ENCODE measurements around the gene ARAP1.

The ARAP1 gene

DNA sequence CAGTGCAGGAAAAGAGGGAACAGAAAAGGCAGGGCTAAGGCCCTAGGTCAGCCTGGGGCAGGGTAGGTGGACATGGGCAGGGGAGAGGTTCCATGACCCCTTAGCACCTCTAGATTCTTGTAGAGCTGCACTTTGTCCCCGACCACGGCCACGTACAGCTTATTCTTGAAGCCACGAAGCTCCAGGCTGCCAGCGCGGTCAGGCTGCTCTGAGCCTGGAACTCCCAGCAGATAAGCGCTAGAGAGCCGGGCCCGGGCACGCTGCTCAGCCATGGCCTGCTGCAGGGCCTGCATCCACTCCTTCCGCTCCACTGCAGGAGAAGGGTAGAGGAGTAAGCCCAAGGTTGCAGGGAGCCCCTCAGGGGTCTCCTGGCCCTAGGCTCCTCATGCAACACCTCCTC lies 41.9 kb downstream of the ARAP1 start:
- H3K36me3 Mint-ChIP-seq, result peaks cover 51% of the 10 kb centered on the region

DNA sequence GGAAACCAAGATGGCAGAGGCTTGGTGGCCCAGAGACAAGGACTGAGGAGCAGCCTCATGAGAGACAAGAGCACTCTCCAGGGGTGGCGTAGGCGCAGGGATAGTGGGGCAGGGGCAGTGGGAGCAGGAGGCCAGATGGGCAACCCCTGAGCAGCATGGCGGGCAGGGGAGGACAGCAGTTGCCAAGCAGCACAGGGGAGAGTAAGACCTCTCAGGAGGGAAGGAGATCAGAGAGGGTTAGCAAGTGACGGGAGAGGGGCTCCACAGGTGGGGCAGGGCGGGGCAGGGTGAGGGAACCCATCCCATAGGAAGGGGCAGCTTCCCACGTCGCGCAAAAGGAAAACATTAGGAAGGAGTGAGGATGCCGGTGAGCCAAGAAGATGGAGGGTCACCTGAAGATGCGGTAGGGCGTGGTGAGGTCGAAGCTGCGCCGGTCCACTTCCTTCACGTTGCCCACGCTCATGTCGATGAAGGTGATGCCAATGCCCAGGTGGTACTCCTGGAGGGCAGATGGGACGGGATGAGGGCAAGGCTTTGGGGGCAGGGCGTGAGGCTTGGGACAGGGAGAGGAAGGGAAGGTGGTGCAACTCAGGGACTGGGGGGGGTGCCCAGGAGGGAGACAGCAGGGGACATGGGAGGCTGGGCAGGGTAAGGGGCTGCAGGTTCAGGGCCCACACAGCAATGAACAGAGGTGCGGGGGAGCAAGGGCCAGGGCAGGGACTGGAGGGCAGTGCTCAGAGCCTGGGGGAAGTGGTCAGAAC lies 42.5 kb downstream of the ARAP1 start:
- DNase-seq (ENCODE audit: low spot score in 2 of 2), result no peak
- H3K4me3 Mint-ChIP-seq, result no peak overlapping the region
- H3K9me3 Mint-ChIP-seq, result no peaks in the 10 kb centered on the region
- H3K36me3 Mint-ChIP-seq, result peaks cover 53% of the 10 kb centered on the region
- H3K4me1 Mint-ChIP-seq, result peaks cover 20% of the 10 kb centered on the region
- no peaks in the 10 kb centered on the region for H3K27me3 Mint-ChIP-seq
- peak overlapping the region; percentile 70 for H3K27ac Mint-ChIP-seq
- ATAC-seq (ENCODE audit: low read depth), result no peak

More for the DNA sequence above, 41.9 kb downstream of the ARAP1 start:
- DNase-seq (ENCODE audit: low spot score in 2 of 2) (no peak), ATAC-seq (ENCODE audit: low read depth) (no peak)
- no peak overlapping the region for H3K27ac Mint-ChIP-seq
- no peak overlapping the region for H3K4me3 Mint-ChIP-seq
- no peaks in the 10 kb centered on the region for H3K27me3 Mint-ChIP-seq
- H3K9me3 Mint-ChIP-seq, result no peaks in the 10 kb centered on the region
- H3K4me1 Mint-ChIP-seq, result peaks cover 24% of the 10 kb centered on the region

DNA sequence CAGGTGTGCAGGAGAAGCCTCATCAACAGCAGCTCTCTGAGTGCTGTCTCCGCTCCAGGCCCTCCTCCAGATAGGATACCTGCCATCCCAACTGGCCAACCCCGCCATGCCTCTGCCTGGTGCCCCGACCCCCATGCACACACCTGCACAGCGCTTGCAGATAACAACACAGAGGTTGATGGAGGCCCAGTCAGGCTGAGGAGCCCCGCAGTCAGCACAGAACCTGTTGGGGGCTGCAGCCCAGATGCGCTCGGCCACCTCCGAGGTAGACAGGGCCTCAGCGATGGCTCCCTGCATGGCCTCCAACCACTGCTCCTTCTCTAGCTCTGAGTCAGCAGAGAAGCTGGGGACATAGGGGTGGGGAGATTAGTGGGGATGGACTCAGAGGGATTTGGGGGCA lies 45.2 kb downstream of the ARAP1 start:
- peaks cover 15% of the 10 kb centered on the region for H3K4me1 Mint-ChIP-seq
- ATAC-seq (ENCODE audit: low read depth) (no peak), DNase-seq (ENCODE audit: low spot score in 2 of 2) (no peak)
- H3K27ac Mint-ChIP-seq, result peak overlapping the region; percentile 45
- H3K9me3 Mint-ChIP-seq, result no peaks in the 10 kb centered on the region
- H3K27me3 Mint-ChIP-seq, result no peaks in the 10 kb centered on the region
- H3K36me3 Mint-ChIP-seq, result peaks cover 44% of the 10 kb centered on the region
- no peak overlapping the region for H3K4me3 Mint-ChIP-seq

- H3K36me3 Mint-ChIP-seq, result peaks cover 47% of the 10 kb centered on the region
These were observed 45.6 kb downstream of the ARAP1 start for GRCh38 chr11:72706579-72706978.

GRCh38 chr11:72705442-72706365 lies 46.5 kb downstream of the ARAP1 start:
- no peak for ATAC-seq (ENCODE audit: low read depth)
- no peak for DNase-seq (ENCODE audit: low spot score in 2 of 2)
- peaks cover 48% of the 10 kb centered on the region for H3K36me3 Mint-ChIP-seq
- H3K4me3 Mint-ChIP-seq, result no peak overlapping the region
- H3K9me3 Mint-ChIP-seq, result no peaks in the 10 kb centered on the region
- H3K27me3 Mint-ChIP-seq, result no peaks in the 10 kb centered on the region
- H3K4me1 Mint-ChIP-seq, result peaks cover 15% of the 10 kb centered on the region
- H3K27ac Mint-ChIP-seq, result no peak overlapping the region

More at GRCh38 chr11:72706579-72706978, 45.6 kb downstream of the ARAP1 start:
- ATAC-seq (ENCODE audit: low read depth), result no peak
- H3K4me3 Mint-ChIP-seq, result no peak overlapping the region
- H3K4me1 Mint-ChIP-seq, result peaks cover 15% of the 10 kb centered on the region
- H3K27ac Mint-ChIP-seq, result peak overlapping the region; percentile 45
- no peaks in the 10 kb centered on the region for H3K9me3 Mint-ChIP-seq
- H3K27me3 Mint-ChIP-seq, result no peaks in the 10 kb centered on the region
- no peak for DNase-seq (ENCODE audit: low spot score in 2 of 2)

GRCh38 chr11:72704783-72705265 lies 47.4 kb downstream of the ARAP1 start:
- Mint-ChIP-seq H3K4me3 (no peak overlapping the region), H3K27me3 (no peaks in the 10 kb centered on the region), H3K27ac (no peak overlapping the region), H3K9me3 (no peaks in the 10 kb centered on the region), H3K4me1 (peaks cover 15% of the 10 kb centered on the region), H3K36me3 (peaks cover 50% of the 10 kb centered on the region)
- DNase-seq (ENCODE audit: low spot score in 2 of 2), result no peak
- no peak for ATAC-seq (ENCODE audit: low read depth)

DNA sequence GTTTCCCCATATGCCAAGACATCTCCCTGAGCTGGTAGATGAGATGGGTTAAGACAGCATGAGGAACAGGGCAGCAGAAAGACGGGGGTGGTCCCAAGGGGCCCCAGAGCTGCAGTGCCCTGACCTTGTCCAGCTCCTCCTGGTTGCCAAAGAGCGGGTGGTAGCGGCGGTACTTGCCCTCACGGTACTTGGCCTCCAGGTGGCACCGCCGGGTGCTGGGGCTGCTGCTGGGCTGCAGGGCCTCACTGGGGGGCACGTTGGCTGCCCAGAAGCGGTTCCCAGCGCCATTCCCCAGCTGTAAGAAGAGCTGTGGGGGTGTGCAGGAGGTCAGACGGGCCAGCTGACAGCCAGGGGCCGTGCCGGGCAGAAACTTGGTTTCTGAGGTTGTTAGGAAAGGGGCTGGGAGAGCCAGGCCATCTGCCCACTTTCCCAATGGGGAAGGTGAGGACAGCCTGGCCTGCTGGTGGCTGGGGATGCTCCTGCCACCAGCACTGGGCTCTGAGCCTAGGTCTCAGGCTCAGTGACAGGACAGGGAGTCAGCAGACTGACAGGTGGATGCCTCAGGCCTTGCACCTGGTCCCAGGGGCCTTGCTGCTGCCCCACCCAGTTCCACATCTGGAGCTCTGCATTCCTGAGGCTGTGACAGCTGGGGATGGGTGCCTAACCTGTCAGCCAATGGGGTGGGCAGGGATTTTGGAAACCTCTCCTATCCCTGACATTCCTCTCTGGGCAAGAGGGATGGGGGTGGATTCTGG lies 48.0 kb downstream of the ARAP1 start:
- ATAC-seq (ENCODE audit: low read depth) (no peak), DNase-seq (ENCODE audit: low spot score in 2 of 2) (no peak)
- no peak overlapping the region for H3K4me3 Mint-ChIP-seq
- peaks cover 49% of the 10 kb centered on the region for H3K36me3 Mint-ChIP-seq
- no peak overlapping the region for H3K27ac Mint-ChIP-seq
- no peaks in the 10 kb centered on the region for H3K9me3 Mint-ChIP-seq
- no peaks in the 10 kb centered on the region for H3K27me3 Mint-ChIP-seq
- H3K4me1 Mint-ChIP-seq, result peaks cover 12% of the 10 kb centered on the region

GRCh38 chr11:72703267-72704008 lies 48.8 kb downstream of the ARAP1 start:
- peaks cover 11% of the 10 kb centered on the region for H3K4me1 Mint-ChIP-seq
- H3K36me3 Mint-ChIP-seq, result peaks cover 50% of the 10 kb centered on the region
- H3K9me3 Mint-ChIP-seq, result no peaks in the 10 kb centered on the region
- ATAC-seq (ENCODE audit: low read depth) (no peak), DNase-seq (ENCODE audit: low spot score in 2 of 2) (no peak)
- no peaks in the 10 kb centered on the region for H3K27me3 Mint-ChIP-seq
- H3K4me3 Mint-ChIP-seq, result no peak overlapping the region
- no peak overlapping the region for H3K27ac Mint-ChIP-seq

DNA sequence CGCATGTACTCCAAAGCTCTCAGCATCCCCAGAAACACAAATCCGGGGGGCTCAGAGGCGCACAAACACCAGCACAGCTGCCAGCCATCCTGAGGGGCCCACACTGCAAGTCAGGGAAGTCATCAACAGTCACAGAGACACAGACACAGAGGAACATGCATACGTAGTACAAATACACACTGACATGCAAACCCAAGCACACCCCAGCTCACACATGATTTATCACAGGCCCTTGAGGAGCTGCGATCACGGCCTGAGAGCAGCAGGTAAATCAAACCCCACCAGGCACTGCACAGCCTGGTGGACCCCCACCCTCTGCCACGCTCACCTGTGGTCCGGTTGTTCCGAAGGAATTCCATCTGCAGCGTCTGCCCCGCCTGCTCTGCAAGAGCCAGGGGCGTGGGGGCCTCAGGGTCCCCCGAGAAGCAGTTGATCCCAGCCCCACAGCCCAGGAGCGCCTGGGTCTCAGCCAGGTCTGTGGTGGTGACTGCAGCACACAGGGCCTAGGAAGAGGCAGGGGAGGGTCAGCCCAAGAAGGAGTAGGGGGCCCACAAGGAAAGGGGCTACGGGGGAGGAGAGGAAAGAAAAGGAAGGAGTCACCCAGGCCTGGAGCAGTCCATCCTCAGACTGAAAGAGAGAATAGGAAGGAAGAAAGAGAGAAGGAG lies 49.5 kb downstream of the ARAP1 start:
- Mint-ChIP-seq H3K4me1 (peaks cover 11% of the 10 kb centered on the region), H3K27ac (no peak overlapping the region), H3K36me3 (peaks cover 51% of the 10 kb centered on the region), H3K4me3 (no peak overlapping the region), H3K27me3 (no peaks in the 10 kb centered on the region), H3K9me3 (no peaks in the 10 kb centered on the region)
- ATAC-seq (ENCODE audit: low read depth), result no peak
- DNase-seq (ENCODE audit: low spot score in 2 of 2), result no peak

- no peaks in the 10 kb centered on the region for H3K27me3 Mint-ChIP-seq
- peaks cover 46% of the 10 kb centered on the region for H3K36me3 Mint-ChIP-seq
- H3K27ac Mint-ChIP-seq, result no peak overlapping the region
- no peak for ATAC-seq (ENCODE audit: low read depth)
- H3K4me1 Mint-ChIP-seq, result peaks cover 6% of the 10 kb centered on the region
- DNase-seq (ENCODE audit: low spot score in 2 of 2), result no peak
- H3K4me3 Mint-ChIP-seq, result no peak overlapping the region
- H3K9me3 Mint-ChIP-seq, result no peaks in the 10 kb centered on the region
These were observed 50.1 kb downstream of the ARAP1 start for GRCh38 chr11:72702096-72702495.

DNA sequence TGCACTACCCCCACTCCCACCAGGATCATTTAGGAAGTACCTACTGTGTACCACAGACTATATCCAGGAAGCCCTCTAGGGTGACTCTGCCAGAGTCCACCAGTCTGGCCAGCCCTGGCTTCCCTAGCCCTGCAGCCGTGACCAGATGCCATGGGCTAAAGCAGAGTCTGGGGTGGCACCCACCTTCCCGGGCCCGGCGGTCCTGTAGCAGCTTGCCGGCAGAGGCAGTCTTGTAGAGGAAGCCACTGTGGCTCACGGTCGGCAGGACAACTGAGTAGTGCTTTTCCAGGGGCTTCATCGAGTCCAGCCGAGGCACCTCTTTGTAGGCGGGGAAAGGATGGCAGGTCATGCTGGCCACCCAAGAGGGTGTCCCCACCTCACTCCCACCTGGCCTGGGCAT lies 50.7 kb downstream of the ARAP1 start:
- Mint-ChIP-seq H3K9me3 (no peaks in the 10 kb centered on the region), H3K4me3 (no peak overlapping the region), H3K27ac (no peak overlapping the region), H3K4me1 (peaks cover 6% of the 10 kb centered on the region), H3K27me3 (no peaks in the 10 kb centered on the region), H3K36me3 (peaks cover 42% of the 10 kb centered on the region)
- DNase-seq (ENCODE audit: low spot score in 2 of 2) (no peak), ATAC-seq (ENCODE audit: low read depth) (no peak)

DNA sequence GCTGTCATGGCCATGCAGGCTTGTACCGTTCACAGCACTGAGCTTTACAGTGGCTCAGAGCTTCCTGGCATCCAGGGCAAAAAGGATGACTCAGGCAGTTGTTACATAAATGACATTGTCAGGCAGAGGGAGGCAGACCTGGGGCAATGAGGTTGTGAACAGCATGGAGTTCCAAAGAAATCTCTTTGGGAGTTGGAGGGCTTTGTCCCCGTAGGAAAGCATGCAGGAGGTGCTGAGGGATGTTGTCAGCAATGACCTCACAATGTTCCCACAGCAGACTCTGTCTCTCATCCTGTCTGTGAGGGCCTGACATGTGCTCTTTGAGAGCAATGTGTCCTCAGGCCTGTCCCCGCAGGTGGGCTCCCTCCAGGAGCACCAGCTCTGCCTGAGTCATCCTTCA lies 52.1 kb downstream of the ARAP1 start:
- Mint-ChIP-seq H3K27ac (no peak overlapping the region), H3K9me3 (no peaks in the 10 kb centered on the region), H3K4me3 (no peak overlapping the region), H3K36me3 (peaks cover 37% of the 10 kb centered on the region), H3K4me1 (peaks cover 2% of the 10 kb centered on the region), H3K27me3 (no peaks in the 10 kb centered on the region)
- DNase-seq (ENCODE audit: low spot score in 2 of 2), result no peak
- no peak for ATAC-seq (ENCODE audit: low read depth)

DNA sequence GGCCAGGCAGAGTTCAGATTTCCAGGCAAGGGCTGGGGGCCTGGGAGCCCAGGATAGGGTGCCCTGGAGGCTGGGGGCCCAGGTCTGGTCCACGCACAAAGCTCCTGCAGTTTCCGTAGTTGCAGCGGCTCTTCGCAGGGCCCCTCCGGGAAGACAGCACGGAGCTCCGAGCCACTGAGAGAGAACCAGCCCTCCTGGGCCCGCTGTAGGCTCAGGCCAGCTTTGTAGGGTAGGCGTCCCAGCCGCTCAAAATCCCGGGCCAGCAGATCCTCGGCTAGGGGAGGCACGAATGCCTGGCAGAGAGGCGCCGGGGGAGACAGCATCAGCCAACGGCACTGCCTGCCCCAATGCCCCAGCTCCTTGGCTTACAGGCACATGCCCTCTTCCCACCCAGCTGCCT lies 54.4 kb downstream of the ARAP1 start:
- Mint-ChIP-seq H3K36me3 (peaks cover 45% of the 10 kb centered on the region), H3K4me1 (peaks cover 4% of the 10 kb centered on the region), H3K27ac (no peak overlapping the region), H3K4me3 (no peak overlapping the region), H3K27me3 (no peaks in the 10 kb centered on the region), H3K9me3 (no peaks in the 10 kb centered on the region)
- DNase-seq (ENCODE audit: low spot score in 2 of 2), result no peak
- ATAC-seq (ENCODE audit: low read depth), result no peak
